Suprapubic skin (tissue), 4 donors: ENCODE data around the gene ASTN2.

Source experiments
- POLR2A ChIP-seq, 2 donors: fragments of 450-650 bp; IDR thresholded peaks; one replicate each; pipeline ENCODE4 v1.6.1; 2017; ENCODE audit warnings: antibody characterized with exemption in 2 of 2, mild to moderate bottlenecking in 2 of 2, moderate library complexity in 2 of 2
- POLR2AphosphoS5 ChIP-seq, 3 donors: sonication (generic); formaldehyde crosslinking; IDR thresholded peaks; one replicate each; pipeline ENCODE4 v1.6.1; 2017; ENCODE audit warnings: antibody characterized with exemption in 3 of 3
- TF ChIP-seq, protein P1 (sequence below), 2 donors: fragments of 200-600 bp in 1 of 2; fragments of 450-650 bp in 1 of 2; sonication (generic) in 1 of 2; IDR thresholded peaks; one replicate each; pipeline ENCODE4 v1.5.1; 2016 to 2019; ENCODE audit warnings: antibody characterized with exemption in 2 of 2, mild to moderate bottlenecking in 1 of 2, moderate library complexity in 1 of 2

DNA sequence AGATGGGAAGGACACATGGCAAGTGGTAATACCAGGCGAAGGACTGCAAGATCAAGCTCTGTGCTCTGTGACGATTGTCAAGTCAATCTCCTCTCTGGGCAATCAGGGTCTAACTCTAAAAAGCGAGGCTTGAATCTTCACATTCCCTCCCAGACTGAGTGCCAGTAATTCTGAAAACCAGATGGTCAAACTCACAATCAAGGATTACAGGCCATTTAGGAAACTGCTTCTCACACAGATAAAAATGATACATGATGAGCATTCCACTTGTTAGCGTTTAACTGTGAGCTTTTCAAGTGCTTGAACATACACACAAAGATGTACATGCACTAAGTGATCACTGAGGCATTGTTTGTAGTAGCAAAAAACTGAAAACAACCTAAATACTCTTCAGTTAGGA lies 517.7 kb downstream of the ASTN2 start:
- TF ChIP-seq, protein P1, sequence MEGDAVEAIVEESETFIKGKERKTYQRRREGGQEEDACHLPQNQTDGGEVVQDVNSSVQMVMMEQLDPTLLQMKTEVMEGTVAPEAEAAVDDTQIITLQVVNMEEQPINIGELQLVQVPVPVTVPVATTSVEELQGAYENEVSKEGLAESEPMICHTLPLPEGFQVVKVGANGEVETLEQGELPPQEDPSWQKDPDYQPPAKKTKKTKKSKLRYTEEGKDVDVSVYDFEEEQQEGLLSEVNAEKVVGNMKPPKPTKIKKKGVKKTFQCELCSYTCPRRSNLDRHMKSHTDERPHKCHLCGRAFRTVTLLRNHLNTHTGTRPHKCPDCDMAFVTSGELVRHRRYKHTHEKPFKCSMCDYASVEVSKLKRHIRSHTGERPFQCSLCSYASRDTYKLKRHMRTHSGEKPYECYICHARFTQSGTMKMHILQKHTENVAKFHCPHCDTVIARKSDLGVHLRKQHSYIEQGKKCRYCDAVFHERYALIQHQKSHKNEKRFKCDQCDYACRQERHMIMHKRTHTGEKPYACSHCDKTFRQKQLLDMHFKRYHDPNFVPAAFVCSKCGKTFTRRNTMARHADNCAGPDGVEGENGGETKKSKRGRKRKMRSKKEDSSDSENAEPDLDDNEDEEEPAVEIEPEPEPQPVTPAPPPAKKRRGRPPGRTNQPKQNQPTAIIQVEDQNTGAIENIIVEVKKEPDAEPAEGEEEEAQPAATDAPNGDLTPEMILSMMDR (IDR thresholded peaks at IDR 0.05), result no peak
- TF ChIP-seq POLR2A (IDR thresholded peaks at IDR 0.05), result no peak
- no peak for TF ChIP-seq POLR2AphosphoS5 (IDR thresholded peaks at IDR 0.05)
